GM12874 (cell line): ENCODE results near the gene SIX6.

ENCODE experiments used
- CTCF ChIP-seq: IDR thresholded peaks from 2 replicates; pipeline ENCODE4 v1.5.1; 2011; ENCODE audit warnings: low read depth, mild to moderate bottlenecking, control low read depth, low read length, moderate library complexity; ENCODE audit not compliant: insufficient read depth

SIX6 gene

GRCh38 chr14:60508707-60509437, at the start of gene SIX6:
Gene SIX6, plus strand, starts transcription at chr14:60509146. Its CDS starts 253 bp downstream, at chr14:60509399.
- no peak for TF ChIP-seq CTCF

- TF ChIP-seq CTCF: no peak
These were observed 26.2 kb upstream of the SIX6 start for GRCh38 chr14:60482743-60483142.

- no peak for TF ChIP-seq CTCF
These were observed 23.8 kb upstream of the SIX6 start for GRCh38 chr14:60485057-60485597.

GRCh38 chr14:60485598-60486251, 23.2 kb upstream of the SIX6 start, which contains the start of gene C14orf39:
Gene C14orf39, minus strand, starts transcription at chr14:60486063. Its CDS starts 985 bp downstream, at chr14:60485078.
- TF ChIP-seq CTCF: no peak

- no peak for TF ChIP-seq CTCF
These were observed 21.7 kb upstream of the SIX6 start for GRCh38 chr14:60487211-60487610.

- no peak for TF ChIP-seq CTCF
These were observed 20.8 kb upstream of the SIX6 start for GRCh38 chr14:60488175-60488574.

GRCh38 chr14:60490270-60490669, 18.7 kb upstream of the SIX6 start:
- no peak for TF ChIP-seq CTCF
